HepG2 (cell line): ENCODE results near the gene CCDC170. TPM values are rescaled to one million over a fixed set of nuclear protein-coding genes. Genes with fewer than 3 reads are reported as not detected.

Source experiments
- CBX1 ChIP-seq: IDR thresholded peaks from one replicate; pipeline ENCODE4 v1.6.1; 2016; ENCODE audit warnings: antibody characterized with exemption, low read depth
- CBX5 ChIP-seq: sonication (generic); formaldehyde crosslinking; IDR thresholded peaks from 2 replicates; pipeline ENCODE4 v1.4.0; 2020; ENCODE audit warnings: missing genetic modification reagents, borderline replicate concordance
- KDM5A ChIP-seq: fragments of 200-600 bp; sonication (generic); IDR thresholded peaks from 2 replicates; pipeline ENCODE4 v1.7.0; 2018; ENCODE audit warnings: antibody characterized with exemption, mild to moderate bottlenecking, low read length, borderline replicate concordance
- NKX3-1 ChIP-seq: sonication (generic); formaldehyde crosslinking; IDR thresholded peaks from 2 replicates; pipeline ENCODE4 v1.5.0; 2020; ENCODE audit warnings: missing genetic modification reagents
- PAXIP1 ChIP-seq: sonication (generic); formaldehyde crosslinking; conservative IDR thresholded peaks from 2 replicates; pipeline ENCODE4 v1.4.0; 2020; ENCODE audit warnings: mild to moderate bottlenecking, missing genetic modification reagents, moderate library complexity
- PREB ChIP-seq: sonication (generic); formaldehyde crosslinking; IDR thresholded peaks from 2 replicates; pipeline ENCODE4 v1.4.0; 2020; ENCODE audit warnings: missing genetic modification reagents
- SOX5 ChIP-seq: IDR thresholded peaks from 2 replicates; pipeline ENCODE4 v1.6.1; 2016; ENCODE audit warnings: borderline replicate concordance
- TBX3 ChIP-seq: fragments of 450-650 bp; IDR thresholded peaks from 2 replicates; pipeline ENCODE4 v1.6.1; 2017; ENCODE audit warnings: antibody characterized with exemption, mild to moderate bottlenecking, inconsistent platforms, borderline replicate concordance
- TERF1 ChIP-seq: sonication (generic); formaldehyde crosslinking; IDR thresholded peaks from 2 replicates; pipeline ENCODE4 v1.8.0; 2022; ENCODE audit warnings: mild to moderate bottlenecking, missing genetic modification reagents, moderate library complexity
- THAP7 ChIP-seq: sonication (generic); formaldehyde crosslinking; IDR thresholded peaks from 2 replicates; pipeline ENCODE4 v1.8.1; 2023; ENCODE audit warnings: mild to moderate bottlenecking, missing genetic modification reagents
- THAP8 ChIP-seq: sonication (generic); formaldehyde crosslinking; IDR thresholded peaks from 2 replicates; pipeline ENCODE4 v1.5.1; 2020; ENCODE audit warnings: missing genetic modification reagents, mild to moderate bottlenecking, borderline replicate concordance
- ZNF276 ChIP-seq: sonication (generic); formaldehyde crosslinking; IDR thresholded peaks from 2 replicates; pipeline ENCODE4 v1.4.0; 2020; ENCODE audit warnings: mild to moderate bottlenecking, low read depth, missing genetic modification reagents
- ZNF598 ChIP-seq: sonication (generic); formaldehyde crosslinking; IDR thresholded peaks from 2 replicates; pipeline ENCODE4 v1.5.1; 2020; ENCODE audit warnings: mild to moderate bottlenecking, missing genetic modification reagents, borderline replicate concordance
- ZNF788 ChIP-seq: sonication (generic); formaldehyde crosslinking; IDR thresholded peaks from 2 replicates; pipeline ENCODE4 v1.5.0; 2020; ENCODE audit warnings: mild to moderate bottlenecking, missing genetic modification reagents, borderline replicate concordance
- ZXDC ChIP-seq: sonication (generic); formaldehyde crosslinking; IDR thresholded peaks from 2 replicates; pipeline ENCODE4 v1.5.0; 2020; ENCODE audit warnings: mild to moderate bottlenecking, missing genetic modification reagents
- polyA plus RNA-seq, 8 experiments: library from polyadenylated mRNA; depleted of rRNA in 3 of 8; stranded (reverse) in 7 of 8; unstranded in 1 of 8; fragments of >200 nt; fragmentation: Illumina TruSeq in 4 of 8; extraction: Trizol in 4 of 8; gene quantifications; 2 replicates each; pipeline versions ENCODE4 v1.2.1 to v1.2.3, GENCODE V29; 2011 to 2016; ENCODE audit warnings: low read depth in 4 of 8, missing spikeins in 1 of 8, mixed read lengths in 1 of 8; ENCODE audit not compliant: insufficient read depth in 1 of 8
- total RNA-seq, 5 experiments: library from RNA; depleted of rRNA; stranded (reverse); fragments of >200 nt; fragmentation: Illumina TruSeq; extraction: Trizol; gene quantifications; 2 replicates each; pipeline ENCODE4 v1.2.3, GENCODE V29; 2016; ENCODE audit warnings: low read depth in 1 of 5

Gene CCDC170
- total and polyA plus RNA-seq, 2 of the 13 experiments (the other 11 are each of a cell fraction or from before 2014, with no cell fraction given) = 0.90 to 5.1 TPM

GRCh38 chr6:151451950-151452749, 41.7 kb upstream of the CCDC170 start, which contains the start of gene RMND1 (continued):
- TF ChIP-seq SOX5 (CRISPR knock-in tag) (peak; percentile 90; the same call in 1 of the 2 replicates), TBX3 (no peak; the same call in 1 of the 2 replicates), ZNF788 (CRISPR knock-in tag) (peak; percentile 92; the same call in 1 of the 2 replicates), ZNF598 (CRISPR knock-in tag) (peak; percentile 95), CBX5 (peak; percentile 95; the same call in 1 of the 2 replicates), ZXDC (CRISPR knock-in tag) (0 out of 2 replicates have a peak, but pooled peaks have one; percentile 29), TERF1 (CRISPR knock-in tag) (no peak), PREB (CRISPR knock-in tag) (peak; percentile 82; the same call in 1 of the 2 replicates), THAP8 (no peak; the same call in 1 of the 2 replicates), THAP7 (CRISPR knock-in tag) (peak; percentile 97), NKX3-1 (peak; percentile 94; the same call in 1 of the 2 replicates), CBX1 (peak; percentile 95), KDM5A (peak; percentile 89), ZNF276 (CRISPR knock-in tag) (peak; percentile 89; the same call in 1 of the 2 replicates), PAXIP1 (CRISPR knock-in tag) (peak; percentile 87)
